Caco-2 (cell line): ENCODE results near the gene LMO1. TPM values are rescaled to one million over a fixed set of nuclear protein-coding genes. Genes with fewer than 3 reads are reported as not detected.

Experiments used
- BruUV-seq: library from RNA; stranded (reverse); fragments of 400-500 nt; replicated peaks from 2 replicates; lab custom pipeline; 2021; lab: Mats Ljungman, UMichigan
- CTCF ChIA-PET: fragments of 300-600 bp; sonication (Branson Sonifier 250); formaldehyde crosslinking; loops from one replicate; lab custom pipeline; 2022; ENCODE audit warnings: antibody characterized with exemption; lab: Charles Lee
- POLR2A ChIA-PET: fragments of 300-600 bp; sonication (Branson Sonifier 250); formaldehyde crosslinking; loops from one replicate; lab custom pipeline; 2022; ENCODE audit warnings: antibody characterized with exemption; lab: Charles Lee
- DNase-seq, 2 experiments: peaks; one replicate each; pipeline versions ENCODE4 v3.0.0 to v3.0.0-alpha.2; 2020 to 2022
- H3K27me3 ChIP-seq: replicated peaks from 2 replicates; pipeline ENCODE4 v1.6.0; 2011; ENCODE audit warnings: low read length; ENCODE audit not compliant: control insufficient read depth, insufficient read depth
- H3K36me3 ChIP-seq: 2 replicates; pipeline ENCODE4 v1.5.1; 2011; ENCODE audit warnings: low read length; ENCODE audit not compliant: control insufficient read depth, insufficient read depth
- H3K4me1 ChIP-seq: fragments of 250-450 bp; sonication (Bioruptor Pico); 2 replicates; pipeline ENCODE4 v1.5.1; 2020; ENCODE audit warnings: mild to moderate bottlenecking
- H3K4me3 ChIP-seq: 2 replicates; pipeline ENCODE4 v1.5.1; 2011; ENCODE audit warnings: low read depth, mild to moderate bottlenecking, control low read depth, low read length
- H3K9me3 ChIP-seq: fragments of 250-450 bp; sonication (Bioruptor Pico); 2 replicates; pipeline ENCODE4 v1.5.1; 2020; ENCODE audit warnings: mild to moderate bottlenecking, moderate library complexity
- H3K27ac Mint-ChIP-seq: one replicate; pipeline ENCODE4 v1.8.0; 2022; ENCODE audit warnings: mixed read lengths; ENCODE audit not compliant: unreplicated experiment
- H3K27me3 Mint-ChIP-seq: one replicate; pipeline ENCODE4 v1.8.0; 2022; ENCODE audit warnings: mixed read lengths; ENCODE audit not compliant: insufficient read depth, unreplicated experiment
- H3K36me3 Mint-ChIP-seq: one replicate; pipeline ENCODE4 v1.8.0; 2022; ENCODE audit warnings: mild to moderate bottlenecking, mixed read lengths; ENCODE audit not compliant: insufficient read depth, unreplicated experiment
- H3K4me1 Mint-ChIP-seq: one replicate; pipeline ENCODE4 v1.8.0; 2022; ENCODE audit warnings: low read depth, mixed read lengths; ENCODE audit not compliant: unreplicated experiment
- H3K4me3 Mint-ChIP-seq: one replicate; pipeline ENCODE4 v1.8.0; 2022; ENCODE audit warnings: mild to moderate bottlenecking, moderate library complexity, mixed read lengths; ENCODE audit not compliant: unreplicated experiment
- H3K9me3 Mint-ChIP-seq: one replicate; pipeline ENCODE4 v1.8.0; 2022; ENCODE audit warnings: mixed read lengths; ENCODE audit not compliant: unreplicated experiment
- CTCF ChIP-seq, 2 experiments: fragments of 200-600 bp in 1 of 2; IDR thresholded peaks; 1 replicate in 1 of 2; 2 replicates in 1 of 2; pipeline versions ENCODE4 v1.5.1 to v1.8.0; 2011 to 2022; ENCODE audit warnings: antibody characterized with exemption in 1 of 2, control low read depth in 1 of 2, inconsistent platforms in 1 of 2, low read depth in 1 of 2, low read length in 1 of 2, mild to moderate bottlenecking in 1 of 2, moderate library complexity in 1 of 2; ENCODE audit not compliant: insufficient read depth in 1 of 2, severe bottlenecking in 1 of 2, unreplicated experiment in 1 of 2
- intact Hi-C: fragments of 100-400 bp; cut with micrococcal nuclease; formaldehyde crosslinking; loops from one replicate; pipeline ENCODE4 v1.10.0; 2022; ENCODE audit not compliant: unreplicated experiment
- total RNA-seq: library from RNA; stranded (reverse); gene quantifications from 2 replicates; pipeline ENCODE4 v1.2.3, GENCODE V29; 2022

The LMO1 gene
- total RNA-seq, 1 experiment from 2014 or later = not detected

GRCh38 chr11:8294251-8294935 lies 30.7 kb upstream of the LMO1 start:
- no peak for TF ChIP-seq CTCF (IDR thresholded peaks at IDR 0.05; ENCODE audit: insufficient read depth in 1 of 2, low read depth in 1 of 2, low read length in 1 of 2, severe bottlenecking in 1 of 2, unreplicated experiment in 1 of 2)
- Mint-ChIP-seq H3K9me3 (no peaks in the 10 kb centered on the region), H3K4me3 (no peak overlapping the region), H3K27ac (no peak overlapping the region), H3K4me1 (no peaks in the 10 kb centered on the region), H3K27me3 (peaks cover 19% of the 10 kb centered on the region), H3K36me3 (no peaks in the 10 kb centered on the region)
- CTCF ChIA-PET = no interaction called here
- intact Hi-C loops = no loop called here
- POLR2A ChIA-PET = no interaction called here
- no peak for DNase-seq
- H3K4me1 ChIP-seq = no peaks in the 10 kb centered on the region
- no TSS peak for BruUV-seq
- H3K4me3 ChIP-seq = no peak overlapping the region
- H3K27me3 ChIP-seq = peaks cover 3% of the 10 kb centered on the region
- H3K9me3 ChIP-seq = no peaks in the 10 kb centered on the region
- no peaks in the 10 kb centered on the region for H3K36me3 ChIP-seq

GRCh38 chr11:8293171-8293570 lies 29.5 kb upstream of the LMO1 start:
- Mint-ChIP-seq H3K4me3 (no peak overlapping the region), H3K27ac (no peak overlapping the region), H3K4me1 (no peaks in the 10 kb centered on the region), H3K36me3 (no peaks in the 10 kb centered on the region), H3K9me3 (no peaks in the 10 kb centered on the region), H3K27me3 (peaks cover 17% of the 10 kb centered on the region)
- DNase-seq = no peak
- no peaks in the 10 kb centered on the region for H3K36me3 ChIP-seq
- H3K4me3 ChIP-seq = no peak overlapping the region
- POLR2A ChIA-PET = no interaction called here
- BruUV-seq = no TSS peak
- no peaks in the 10 kb centered on the region for H3K9me3 ChIP-seq
- H3K4me1 ChIP-seq = no peaks in the 10 kb centered on the region
- peaks cover 3% of the 10 kb centered on the region for H3K27me3 ChIP-seq
- CTCF ChIA-PET = no interaction called here
- no peak for TF ChIP-seq CTCF (IDR thresholded peaks at IDR 0.05; ENCODE audit: insufficient read depth in 1 of 2, low read depth in 1 of 2, low read length in 1 of 2, severe bottlenecking in 1 of 2, unreplicated experiment in 1 of 2)
- intact Hi-C loops = no loop called here

GRCh38 chr11:8292351-8292750 lies 28.7 kb upstream of the LMO1 start:
- no peaks in the 10 kb centered on the region for H3K36me3 Mint-ChIP-seq
- Histone ChIP-seq H3K4me1 (no peaks in the 10 kb centered on the region), H3K27me3 (peaks cover 3% of the 10 kb centered on the region), H3K36me3 (no peaks in the 10 kb centered on the region), H3K4me3 (no peak overlapping the region), H3K9me3 (no peaks in the 10 kb centered on the region)
- H3K27ac Mint-ChIP-seq = no peak overlapping the region
- intact Hi-C loops = no loop called here
- no peak for DNase-seq
- CTCF ChIA-PET = no interaction called here
- no peaks in the 10 kb centered on the region for H3K9me3 Mint-ChIP-seq
- BruUV-seq = no TSS peak
- POLR2A ChIA-PET = no interaction called here
- no peaks in the 10 kb centered on the region for H3K4me1 Mint-ChIP-seq
- no peak for TF ChIP-seq CTCF (IDR thresholded peaks at IDR 0.05; ENCODE audit: insufficient read depth in 1 of 2, low read depth in 1 of 2, low read length in 1 of 2, severe bottlenecking in 1 of 2, unreplicated experiment in 1 of 2)
- peaks cover 14% of the 10 kb centered on the region for H3K27me3 Mint-ChIP-seq
- H3K4me3 Mint-ChIP-seq = no peak overlapping the region
